Neural cell (in vitro differentiated cells): Measurements from ENCODE around the gene CRADD. TPM values are rescaled to one million over a fixed set of nuclear protein-coding genes. Genes with fewer than 3 reads are reported as not detected.
A peak's percentile ranks its signal among the peaks of the same experiment; 100 is the strongest.

ENCODE experiments used
- H2AFZ ChIP-seq: fragments of 200-600, 300-800 bp; sonication (generic), shearing (Covaris generic); 2 replicates; pipeline ENCODE4 v1.6.0; 2014; ENCODE audit warnings: low read depth, mild to moderate bottlenecking, antibody characterized with exemption, low read length, moderate library complexity
- H3F3A ChIP-seq: fragments of 200-600 bp; shearing (Covaris generic); 2 replicates; pipeline ENCODE4 v1.6.1; 2016; ENCODE audit warnings: mild to moderate bottlenecking, moderate library complexity, mixed read lengths, antibody characterized with exemption, low read length; ENCODE audit not compliant: insufficient read depth, poor library complexity, severe bottlenecking
- H3K27ac ChIP-seq: fragments of 200-600, 300-800 bp; sonication (generic), shearing (Covaris generic); 2 replicates; pipeline ENCODE4 v1.5.1; 2014; ENCODE audit warnings: mild to moderate bottlenecking, low read length, moderate library complexity
- H3K27me3 ChIP-seq: fragments of 300-800, 200-600 bp; sonication (generic), shearing (Covaris generic); 2 replicates; pipeline ENCODE4 v1.6.0; 2014; ENCODE audit warnings: mild to moderate bottlenecking, low read depth, low read length, moderate library complexity; ENCODE audit not compliant: insufficient read depth
- H3K36me3 ChIP-seq: fragments of 300-800, 200-600 bp; sonication (generic), shearing (Covaris generic); 2 replicates; pipeline ENCODE4 v1.5.1; 2014; ENCODE audit warnings: mild to moderate bottlenecking, antibody characterized with exemption, low read length, moderate library complexity; ENCODE audit not compliant: insufficient read depth
- H3K4me2 ChIP-seq: fragments of 300-800, 200-600 bp; sonication (generic), shearing (Covaris generic); 2 replicates; pipeline ENCODE4 v1.6.0; 2014; ENCODE audit warnings: mild to moderate bottlenecking, low read length
- H3K4me3 ChIP-seq: fragments of 300-800, 200-600 bp; sonication (generic), shearing (Covaris generic); 2 replicates; pipeline ENCODE4 v1.5.1; 2014; ENCODE audit warnings: mild to moderate bottlenecking, low read length, moderate library complexity
- H3K79me2 ChIP-seq: fragments of 200-600 bp; shearing (Covaris generic); replicated peaks from 2 replicates; pipeline ENCODE4 v1.6.0; 2014; ENCODE audit warnings: mild to moderate bottlenecking, low read length, moderate library complexity; ENCODE audit not compliant: insufficient read depth
- H3K9ac ChIP-seq: fragments of 300-800, 200-600 bp; sonication (generic), shearing (Covaris generic); 2 replicates; pipeline ENCODE4 v1.6.1; 2016; ENCODE audit warnings: mild to moderate bottlenecking, low read length, mixed read lengths
- H3K9me2 ChIP-seq: fragments of 200-600 bp; shearing (Covaris generic); 2 replicates; pipeline ENCODE4 v1.6.1; 2016; ENCODE audit warnings: mild to moderate bottlenecking, low read length, mixed read lengths; ENCODE audit not compliant: insufficient read depth
- H3K9me3 ChIP-seq: fragments of 200-600, 300-800 bp; sonication (generic), shearing (Covaris generic); 2 replicates; pipeline ENCODE4 v1.6.1; 2016; ENCODE audit warnings: mild to moderate bottlenecking, mixed run types, low read length, moderate library complexity, mixed read lengths
- H4K20me1 ChIP-seq: fragments of 200-600 bp; shearing (Covaris generic); 2 replicates; pipeline ENCODE4 v1.6.1; 2016; ENCODE audit warnings: mild to moderate bottlenecking, mixed run types; ENCODE audit not compliant: insufficient read depth
- CTCF ChIP-seq: fragments of 450-650 bp; IDR thresholded peaks from 2 replicates; pipeline ENCODE4 v1.5.1; 2014; ENCODE audit warnings: antibody characterized with exemption, mild to moderate bottlenecking, moderate library complexity; ENCODE audit not compliant: poor library complexity, severe bottlenecking
- EP300 ChIP-seq: fragments of 450-650 bp; conservative IDR thresholded peaks from 2 replicates; pipeline ENCODE4 v1.6.1; 2014; ENCODE audit warnings: antibody characterized with exemption, mild to moderate bottlenecking, moderate library complexity; ENCODE audit not compliant: poor library complexity, severe bottlenecking
- EZH2 ChIP-seq: fragments of 200-600, 300-800 bp; shearing (Covaris generic), sonication (generic); IDR thresholded peaks from 2 replicates; pipeline ENCODE4 v1.6.1; 2014; ENCODE audit warnings: antibody characterized with exemption, low read length, borderline replicate concordance, mild to moderate bottlenecking; ENCODE audit not compliant: insufficient read depth, poor library complexity, severe bottlenecking
- MXI1 ChIP-seq: fragments of 450-650 bp; conservative IDR thresholded peaks from 2 replicates; pipeline ENCODE4 v1.6.1; 2014; ENCODE audit warnings: antibody characterized with exemption, mild to moderate bottlenecking; ENCODE audit not compliant: poor library complexity, severe bottlenecking
- POLR2AphosphoS5 ChIP-seq: IDR thresholded peaks from 2 replicates; pipeline ENCODE4 v1.6.1; 2012
- RAD21 ChIP-seq: fragments of 450-650 bp; conservative IDR thresholded peaks from 2 replicates; pipeline ENCODE4 v1.6.1; 2014; ENCODE audit warnings: antibody characterized with exemption, mild to moderate bottlenecking, moderate library complexity
- REST ChIP-seq: IDR thresholded peaks from 2 replicates; pipeline ENCODE4 v1.6.1; 2012; ENCODE audit warnings: borderline replicate concordance
- SMC3 ChIP-seq: fragments of 450-650 bp; conservative IDR thresholded peaks from 2 replicates; pipeline ENCODE4 v1.6.1; 2014; ENCODE audit warnings: antibody characterized with exemption, mild to moderate bottlenecking, moderate library complexity; ENCODE audit not compliant: poor library complexity
- TAF1 ChIP-seq: IDR thresholded peaks from 2 replicates; pipeline ENCODE4 v1.6.1; 2012; ENCODE audit warnings: low read depth
- polyA plus RNA-seq: library from polyadenylated mRNA; depleted of rRNA; stranded (reverse); fragments of >200 nt; gene quantifications from 2 replicates; pipeline ENCODE4 v1.2.3, GENCODE V29; 2014

The CRADD gene
- polyA plus RNA-seq, 1 donor from 2014 or later: 23.5 TPM

DNA sequence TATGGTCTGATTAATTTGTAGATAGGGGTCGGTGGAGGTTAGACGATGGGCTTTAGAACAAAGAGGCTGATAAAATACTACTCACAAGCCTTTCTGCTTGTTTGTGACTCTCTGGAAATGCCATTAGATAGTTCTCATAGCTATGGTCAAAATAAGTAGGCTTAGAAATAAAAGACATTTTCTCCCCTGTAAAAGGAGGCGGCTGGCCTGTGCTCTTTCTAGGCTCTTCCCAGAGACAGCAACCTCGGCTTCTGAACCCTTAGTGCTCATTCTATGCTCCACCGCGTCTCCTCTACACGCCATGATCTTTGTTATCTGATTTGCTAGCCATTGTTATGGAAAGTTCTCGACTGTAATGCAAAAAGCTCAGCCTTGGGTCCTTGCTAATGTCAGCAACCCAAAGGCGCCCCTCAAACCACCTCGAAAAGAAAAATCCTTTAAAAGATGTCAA is 64.5 kb downstream of the CRADD start:
- Histone ChIP-seq H3K9me2 (no peaks in the 10 kb centered on the region), H3K9me3 (no peaks in the 10 kb centered on the region), H4K20me1 (no peaks in the 10 kb centered on the region), H3K27ac (peak overlapping the region; percentile 40), H3K9ac (peak overlapping the region; percentile 52), H3K4me3 (peak overlapping the region; percentile 60), H3K79me2 (no peaks in the 10 kb centered on the region), H3K4me2 (no peak overlapping the region), H3K36me3 (no peaks in the 10 kb centered on the region), H3F3A (peaks cover 2% of the 10 kb centered on the region), H2AFZ (peak overlapping the region; percentile 29), H3K27me3 (peaks cover 13% of the 10 kb centered on the region)
- TF ChIP-seq MXI1 (no peak), REST (no peak), RAD21 (no peak), POLR2AphosphoS5 (no peak), SMC3 (no peak), EZH2 (no peak), EP300 (no peak), TAF1 (no peak), CTCF (no peak)

GRCh38 chr12:93742110-93742934 is 65.1 kb downstream of the CRADD start:
- H3K27ac ChIP-seq: peak overlapping the region; percentile 40
- TF ChIP-seq TAF1 (no peak), SMC3 (peak; percentile 45), POLR2AphosphoS5 (peak; percentile 59), CTCF (peak; percentile 42), REST (no peak), EZH2 (no peak), RAD21 (no peak), MXI1 (no peak), EP300 (no peak)
- H3K4me2 ChIP-seq: peak overlapping the region; percentile 56
- H3K36me3 ChIP-seq: no peaks in the 10 kb centered on the region
- peak overlapping the region; percentile 52 for H3K9ac ChIP-seq
- no peaks in the 10 kb centered on the region for H4K20me1 ChIP-seq
- H2AFZ ChIP-seq: peak overlapping the region; percentile 29
- H3K9me2 ChIP-seq: no peaks in the 10 kb centered on the region
- peaks cover 2% of the 10 kb centered on the region for H3F3A ChIP-seq
- H3K27me3 ChIP-seq: peaks cover 13% of the 10 kb centered on the region
- H3K79me2 ChIP-seq: no peaks in the 10 kb centered on the region
- no peaks in the 10 kb centered on the region for H3K9me3 ChIP-seq
- H3K4me3 ChIP-seq: peak overlapping the region; percentile 60
